ENCODE data around the gene SGO1. TPM values are rescaled to one million over a fixed set of nuclear protein-coding genes. Genes with fewer than 3 reads are reported as not detected.

Gene SGO1
- total RNA-seq, 1 donor from 2014 or later: 0.17 TPM

Small RNA genes lying within 50 kb of the gene (microRNA-seq; reads per million reads assigned to microRNA genes)
- not detected for gene MIR3135A (ENCODE audit: borderline number of aligned reads)

Other genes with a start within 250 kb of the SGO1 start
- gene RAB5A, start 239.1 kb downstream of the SGO1 start, total RNA-seq: 52.2 TPM
- not detected for gene PP2D1, start 173.9 kb downstream of the SGO1 start, total RNA-seq
- 111 TPM for gene KAT2B, start 145.8 kb downstream of the SGO1 start, total RNA-seq

Measured in left ventricle myocardium superior (tissue), 1 donor.